GM13976 (cell line): ENCODE results near the gene PHF1.
A peak's percentile ranks its signal among the peaks of the same experiment; 100 is the strongest.

Source experiments
- DNase-seq: peaks from one replicate; pipeline ENCODE4 v3.0.0; 2012; ENCODE audit warnings: low spot score
- CTCF ChIP-seq: IDR thresholded peaks from 2 replicates; pipeline ENCODE4 v1.5.1; 2012; ENCODE audit warnings: borderline replicate concordance, mild to moderate bottlenecking; ENCODE audit not compliant: insufficient read depth; ENCODE audit errors: extremely low read depth, missing control alignments, control extremely low read depth
- in situ Hi-C: fragments of 300-500 bp; cut with MboI; formaldehyde crosslinking; loops from one replicate; pipeline ENCODE4 v1.12.0; 2022; ENCODE audit warnings: low sequenced_read_pairs, mixed read lengths, inconsistent platforms; ENCODE audit not compliant: unreplicated experiment

PHF1 gene

GRCh38 chr6:33420491-33421343 is 9.9 kb downstream of the PHF1 start:
- no peak for DNase-seq
- no peak for TF ChIP-seq CTCF
- in situ Hi-C loops: no loop called here

- no peak for DNase-seq
- in situ Hi-C loops: no loop called here
- TF ChIP-seq CTCF: no peak
Observed at GRCh38 chr6:33421344-33421643, 10.5 kb downstream of the PHF1 start.

GRCh38 chr6:33423777-33424176 is 13.0 kb downstream of the PHF1 start:
- DNase-seq: no peak
- in situ Hi-C loops: no loop called here
- no peak for TF ChIP-seq CTCF

GRCh38 chr6:33424855-33425667 is 14.2 kb downstream of the PHF1 start:
- no peak for TF ChIP-seq CTCF
- in situ Hi-C loops: no loop called here
- DNase-seq: no peak

- in situ Hi-C loops: no loop called here
- peak; percentile 81 for TF ChIP-seq CTCF
- DNase-seq: peak; percentile 90
Observed at GRCh38 chr6:33425668-33426577, 15.1 kb downstream of the PHF1 start.

- no peak for TF ChIP-seq CTCF
- DNase-seq: peak; percentile 51
- in situ Hi-C loops: no loop called here
Observed at GRCh38 chr6:33426590-33427511, 16.0 kb downstream of the PHF1 start.
